ENCODE measurements around the gene PIK3R2.

The PIK3R2 gene

GRCh38 chr19:18173054-18173571 lies 20.1 kb downstream of the PIK3R2 start:
- no peak for DNase-seq (ENCODE audit: low read depth, low spot score)

DNA sequence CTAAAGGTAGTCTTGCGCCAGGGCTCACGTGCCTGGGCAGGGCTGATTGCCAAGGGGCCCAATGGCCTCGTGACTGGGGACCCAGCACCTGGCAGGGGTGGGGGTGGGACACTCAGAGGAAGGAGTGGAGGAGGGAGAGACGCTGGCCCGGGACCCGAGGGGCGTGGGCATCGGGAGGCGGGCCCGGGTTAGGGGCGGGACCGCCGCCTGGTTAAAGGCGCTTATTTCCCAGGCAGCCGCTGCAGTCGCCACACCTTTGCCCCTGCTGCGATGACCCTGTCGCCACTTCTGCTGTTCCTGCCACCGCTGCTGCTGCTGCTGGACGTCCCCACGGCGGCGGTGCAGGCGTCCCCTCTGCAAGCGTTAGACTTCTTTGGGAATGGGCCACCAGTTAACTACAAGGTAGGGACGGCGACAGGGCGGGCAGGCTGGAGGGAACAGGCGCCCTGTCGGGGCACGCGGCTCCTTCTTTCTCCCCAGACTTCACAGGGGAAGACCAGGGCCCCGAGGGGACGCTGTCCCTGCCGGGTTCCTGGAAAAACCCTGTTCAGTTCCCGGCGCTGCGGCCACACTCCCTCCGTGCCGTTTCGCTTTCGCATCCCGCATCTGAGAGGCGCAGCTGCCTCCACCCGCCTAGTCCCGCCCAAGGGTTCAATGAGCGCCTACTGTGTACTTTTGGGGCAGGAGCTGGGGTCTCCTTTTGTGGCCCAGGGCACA lies 20.8 kb downstream of the PIK3R2 start, which contains the start of gene IFI30:
Gene IFI30, plus strand, starts transcription at position 242 of the 717 bp plus-strand sequence. Its CDS starts 29 bp downstream, at position 271.
- DNase-seq (ENCODE audit: low read depth, low spot score), result no peak

DNA sequence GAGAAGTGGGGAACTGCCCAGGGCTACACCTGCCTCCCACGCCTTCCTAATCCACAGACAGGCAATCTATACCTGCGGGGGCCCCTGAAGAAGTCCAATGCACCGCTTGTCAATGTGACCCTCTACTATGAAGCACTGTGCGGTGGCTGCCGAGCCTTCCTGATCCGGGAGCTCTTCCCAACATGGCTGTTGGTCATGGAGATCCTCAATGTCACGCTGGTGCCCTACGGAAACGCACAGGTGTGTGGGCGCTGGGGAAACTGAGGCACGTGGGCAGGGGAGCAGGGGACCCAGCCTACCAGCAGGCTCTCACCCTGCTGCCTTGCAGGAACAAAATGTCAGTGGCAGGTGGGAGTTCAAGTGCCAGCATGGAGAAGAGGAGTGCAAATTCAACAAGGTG lies 22.0 kb downstream of the PIK3R2 start:
- no peak for DNase-seq (ENCODE audit: low read depth, low spot score)

GRCh38 chr19:18176367-18177310 lies 23.7 kb downstream of the PIK3R2 start:
- DNase-seq (ENCODE audit: low read depth, low spot score), result no peak

DNA sequence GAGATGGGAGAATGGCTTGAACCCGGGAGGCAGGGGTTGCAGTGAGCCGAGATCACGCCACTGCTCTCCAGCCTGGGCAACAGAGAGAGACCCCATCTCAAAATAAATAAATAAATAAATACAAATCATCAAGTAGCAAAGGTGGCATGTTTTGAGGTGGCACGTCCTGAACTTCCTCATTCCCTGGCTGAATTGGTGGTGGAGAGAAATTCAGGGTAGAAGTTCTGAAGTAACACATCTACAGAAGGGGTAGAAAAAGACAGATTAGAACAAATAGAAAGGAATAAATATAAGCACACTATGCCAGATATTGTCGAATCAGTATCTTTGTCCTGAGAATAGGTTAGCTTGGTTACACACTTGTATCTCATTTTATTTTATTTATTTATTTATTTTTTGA lies 27.0 kb downstream of the PIK3R2 start:
- no peak for DNase-seq (ENCODE audit: low read depth, low spot score)

DNA sequence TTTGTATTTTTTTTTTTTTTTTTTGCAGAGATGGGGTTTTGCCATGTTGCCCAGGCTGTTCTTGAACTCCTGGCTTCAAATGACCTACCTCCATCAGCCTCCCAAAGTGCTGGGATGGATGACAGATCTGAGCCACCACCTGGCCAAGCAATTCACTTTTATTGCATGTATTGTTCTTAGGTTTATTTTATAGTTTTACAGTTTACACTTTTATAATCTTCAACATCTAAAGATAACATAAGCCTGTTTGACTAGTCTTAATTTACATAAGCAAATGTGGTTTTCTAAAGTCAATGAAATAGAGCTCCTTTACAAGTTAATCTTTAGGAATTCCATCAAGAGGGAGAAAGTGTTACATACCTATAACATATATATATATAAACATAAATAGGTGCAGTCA lies 30.6 kb downstream of the PIK3R2 start:
- no peak for DNase-seq (ENCODE audit: low read depth, low spot score)

- DNase-seq (ENCODE audit: low read depth, low spot score), result no peak
Observed at GRCh38 chr19:18185538-18185937, 32.6 kb downstream of the PIK3R2 start.

DNA sequence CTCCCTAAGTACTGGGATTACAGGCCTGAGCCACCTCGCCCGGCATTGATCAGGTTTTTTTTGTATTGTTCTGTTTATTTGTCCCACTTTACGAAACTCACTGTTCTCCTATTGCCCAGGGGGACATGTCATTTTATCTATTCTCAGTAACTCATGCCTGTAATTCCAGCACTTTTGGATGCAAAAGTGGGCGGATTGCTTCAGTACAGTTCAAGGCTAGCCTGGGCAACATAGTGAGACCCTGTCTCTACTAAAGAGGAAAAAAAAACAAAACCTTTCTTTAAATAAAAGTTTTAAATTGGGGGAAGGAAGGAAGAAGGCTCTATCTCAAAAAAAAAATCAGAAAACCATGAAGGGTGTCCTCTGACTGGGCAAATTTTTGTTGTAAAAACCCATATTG lies 37.3 kb downstream of the PIK3R2 start:
- no peak for DNase-seq (ENCODE audit: low read depth, low spot score)

DNA sequence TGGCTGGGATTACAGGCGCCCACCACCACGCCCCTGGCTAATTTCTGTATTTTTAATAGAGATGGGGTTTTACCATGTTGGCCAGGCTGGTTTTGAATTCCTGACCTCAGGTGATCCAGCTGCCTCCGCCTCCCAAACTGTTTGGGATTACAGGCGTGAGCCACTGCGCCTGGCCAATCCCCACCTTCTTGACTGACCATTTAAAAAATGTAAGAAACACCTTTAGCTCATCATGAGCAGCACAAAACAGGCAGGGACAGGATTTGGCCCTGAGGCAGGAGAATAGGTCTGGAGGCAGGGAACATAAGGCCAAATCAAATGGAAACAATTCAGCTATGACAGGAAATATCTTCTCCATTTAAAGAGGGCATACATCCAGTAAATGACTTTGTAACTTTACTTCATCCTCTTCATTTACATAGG lies 38.7 kb downstream of the PIK3R2 start:
- DNase-seq (ENCODE audit: low read depth, low spot score), result no peak

- peak; percentile 99 for DNase-seq (ENCODE audit: low read depth, low spot score)
Observed at GRCh38 chr19:18192673-18193387, 39.9 kb downstream of the PIK3R2 start, which contains the start of gene MPV17L2. Gene MPV17L2 (plus strand): TSS chr19:18193218. CDS start chr19:18193282, 64 bp downstream.

DNA sequence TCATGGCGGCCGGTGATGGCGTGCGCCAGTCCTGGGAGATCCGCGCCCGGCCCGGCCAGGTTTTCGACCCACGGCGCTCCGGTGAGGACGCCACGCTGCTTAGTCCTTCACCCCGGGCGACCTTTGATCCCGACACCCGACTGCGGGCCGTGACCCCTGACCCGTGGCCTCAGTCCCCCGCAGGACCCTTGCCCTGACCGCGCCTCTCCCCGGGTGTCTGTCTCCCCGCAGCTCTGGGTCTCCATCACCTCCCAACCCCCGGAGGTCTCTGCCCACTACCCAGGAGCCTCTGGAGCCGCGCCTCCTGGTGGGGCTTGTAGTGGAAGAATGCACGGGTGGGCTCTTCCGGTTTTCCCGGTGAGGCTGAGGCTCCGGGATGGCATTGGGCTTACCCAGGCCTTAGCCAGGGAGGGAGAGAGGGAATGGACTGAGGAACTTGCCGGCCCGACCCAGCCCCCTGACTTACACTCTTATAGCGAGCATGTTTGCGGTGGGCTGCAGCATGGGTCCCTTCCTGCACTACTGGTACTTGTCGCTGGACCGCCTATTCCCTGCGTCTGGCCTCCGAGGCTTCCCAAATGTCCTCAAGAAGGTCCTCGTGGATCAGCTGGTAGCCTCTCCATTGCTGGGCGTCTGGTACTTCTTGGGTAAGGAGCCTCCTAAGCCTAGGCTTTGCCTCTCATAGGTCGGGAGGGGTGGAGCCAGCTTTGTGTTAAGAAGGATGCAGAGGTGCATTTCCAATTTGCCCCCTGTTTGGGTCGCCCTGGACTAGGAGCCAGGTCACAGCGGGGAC lies 40.6 kb downstream of the PIK3R2 start:
- no peak for DNase-seq (ENCODE audit: low read depth, low spot score)

DNA sequence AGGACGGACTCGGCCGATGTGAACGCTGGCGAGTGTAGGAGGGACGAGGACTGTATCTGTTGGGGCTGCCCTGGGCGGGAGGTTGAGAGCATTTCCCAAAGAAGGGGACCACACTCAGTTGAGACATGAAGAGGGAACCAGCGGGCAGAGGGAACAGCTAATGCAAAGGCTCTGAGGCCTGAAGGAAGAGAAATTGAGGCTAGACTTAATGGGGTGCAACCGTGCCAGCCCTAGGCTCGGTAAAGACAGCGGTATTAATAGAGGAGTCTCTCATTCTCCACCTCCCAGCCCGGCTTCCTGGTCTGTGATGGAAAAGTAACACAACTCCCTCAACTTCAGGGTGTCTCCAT lies 41.2 kb downstream of the PIK3R2 start:
- DNase-seq (ENCODE audit: low read depth, low spot score), result no peak

DNA sequence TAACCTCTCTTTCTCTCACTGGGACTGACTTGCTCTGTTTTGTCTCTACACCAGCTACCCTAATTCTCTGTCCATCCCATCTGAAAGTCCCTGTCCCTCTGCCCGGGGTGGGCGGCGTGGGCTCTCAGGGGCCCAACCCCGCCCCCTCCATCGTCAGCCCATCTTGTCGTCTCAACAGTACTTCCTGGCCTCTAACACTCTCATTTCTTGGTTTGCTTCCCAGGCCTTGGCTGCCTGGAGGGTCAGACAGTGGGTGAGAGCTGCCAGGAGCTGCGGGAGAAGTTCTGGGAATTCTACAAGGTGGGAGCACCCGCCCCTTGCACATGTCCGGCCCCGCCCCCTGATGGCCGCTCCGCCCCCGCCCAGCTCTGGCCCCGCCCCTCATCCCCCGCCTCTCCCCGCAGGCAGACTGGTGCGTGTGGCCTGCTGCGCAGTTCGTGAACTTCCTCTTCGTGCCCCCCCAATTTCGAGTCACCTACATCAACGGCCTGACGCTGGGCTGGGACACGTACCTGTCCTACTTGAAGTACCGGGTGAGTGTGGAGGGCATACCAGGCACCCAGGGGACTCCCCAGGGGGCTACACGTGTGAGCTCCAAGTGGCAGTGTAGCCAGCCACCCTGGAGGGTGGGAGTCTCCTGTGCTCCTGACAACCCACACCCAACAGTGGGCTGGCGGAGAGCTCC lies 41.7 kb downstream of the PIK3R2 start:
- no peak for DNase-seq (ENCODE audit: low read depth, low spot score)

DNA sequence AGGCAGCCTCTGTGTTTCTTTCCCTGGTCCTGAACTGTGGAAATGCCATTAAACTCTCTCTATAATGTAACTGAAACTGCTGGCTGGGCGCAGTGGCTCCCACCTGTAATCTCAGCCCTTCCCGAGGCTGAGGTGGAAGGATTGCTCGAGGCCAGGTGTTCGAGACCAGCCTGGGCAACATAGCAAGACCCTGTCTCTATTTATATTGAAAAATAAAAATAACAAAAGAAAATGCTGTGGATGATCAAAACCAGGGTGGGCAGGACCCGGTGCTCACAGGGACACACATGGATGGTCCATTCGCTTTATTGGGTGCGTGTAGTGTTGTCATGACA lies 43.5 kb downstream of the PIK3R2 start:
- DNase-seq (ENCODE audit: low read depth, low spot score), result no peak

DNA sequence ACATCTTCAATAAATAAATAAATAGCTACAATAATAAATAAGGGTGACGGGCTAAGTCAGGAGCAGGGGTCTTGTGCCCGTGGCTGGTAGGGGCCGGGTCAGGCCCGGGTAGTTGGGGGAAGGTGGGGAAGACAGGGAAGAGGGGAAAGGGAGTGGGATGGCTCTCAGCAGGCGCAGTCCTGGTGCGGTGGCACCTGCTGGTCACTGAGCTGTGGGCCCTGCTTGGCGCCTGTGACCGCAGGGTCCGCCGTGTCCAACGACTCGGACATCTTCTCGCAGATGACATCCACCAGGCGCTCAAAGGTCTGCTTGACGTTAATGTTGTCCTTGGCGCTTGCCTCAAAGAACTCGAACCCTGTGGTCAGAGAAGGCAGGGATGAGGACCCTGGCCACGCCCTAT lies 44.3 kb downstream of the PIK3R2 start:
- no peak for DNase-seq (ENCODE audit: low read depth, low spot score)

DNA sequence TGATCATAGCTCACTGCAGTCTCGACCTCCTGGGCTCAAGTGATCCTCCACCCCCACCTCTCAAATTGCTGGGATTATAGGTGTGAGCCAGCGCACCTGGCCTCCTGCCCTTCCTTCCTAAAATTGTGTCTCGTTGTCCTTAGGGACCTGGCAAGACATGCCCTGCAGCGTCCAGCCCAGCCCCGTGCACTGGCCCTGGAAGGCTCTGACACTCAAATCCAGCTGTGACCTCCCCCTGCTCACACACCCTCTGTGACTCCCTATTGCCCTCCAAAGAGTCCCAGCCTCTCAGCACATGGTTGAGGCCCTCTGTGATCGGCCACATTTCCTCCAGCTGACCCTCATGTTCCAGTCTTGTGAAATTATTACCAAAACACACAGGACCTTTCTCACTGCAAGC lies 45.0 kb downstream of the PIK3R2 start:
- DNase-seq (ENCODE audit: low read depth, low spot score), result no peak

- DNase-seq (ENCODE audit: low read depth, low spot score), result no peak
Observed at GRCh38 chr19:18198374-18198773, 45.4 kb downstream of the PIK3R2 start.

- no peak for DNase-seq (ENCODE audit: low read depth, low spot score)
Observed at GRCh38 chr19:18202397-18202777, 49.4 kb downstream of the PIK3R2 start.

DNA sequence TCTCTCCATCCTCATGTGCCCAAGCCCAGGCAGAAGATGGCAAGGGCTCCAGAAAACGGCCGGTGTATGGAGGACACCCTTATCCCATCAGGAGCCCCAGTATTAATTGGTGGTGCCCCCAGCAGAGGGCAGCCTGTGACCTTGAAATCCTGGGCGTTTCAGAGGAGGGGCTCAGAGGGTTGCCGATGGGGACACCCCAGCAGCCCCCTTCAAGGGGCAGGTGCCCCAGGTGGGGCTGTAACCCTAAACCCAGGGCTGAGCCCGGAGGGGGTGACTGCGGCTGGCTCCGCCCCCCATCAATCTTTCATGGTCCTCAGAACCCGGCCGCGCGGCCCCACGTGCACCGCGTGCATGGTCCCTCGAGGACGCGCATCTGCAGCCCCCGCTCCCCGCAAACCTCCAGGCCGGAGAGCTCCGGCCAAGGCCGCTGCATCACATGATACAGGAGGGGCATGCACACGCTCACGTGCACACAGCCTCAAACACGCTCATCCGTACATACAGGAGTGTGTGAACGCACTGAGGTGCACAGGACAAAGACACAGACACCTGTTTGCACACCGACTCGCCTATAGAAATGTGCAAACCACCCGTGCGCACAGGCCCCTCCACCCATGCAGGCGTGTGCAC lies 49.9 kb downstream of the PIK3R2 start:
- DNase-seq (ENCODE audit: low read depth, low spot score), result no peak

DNA sequence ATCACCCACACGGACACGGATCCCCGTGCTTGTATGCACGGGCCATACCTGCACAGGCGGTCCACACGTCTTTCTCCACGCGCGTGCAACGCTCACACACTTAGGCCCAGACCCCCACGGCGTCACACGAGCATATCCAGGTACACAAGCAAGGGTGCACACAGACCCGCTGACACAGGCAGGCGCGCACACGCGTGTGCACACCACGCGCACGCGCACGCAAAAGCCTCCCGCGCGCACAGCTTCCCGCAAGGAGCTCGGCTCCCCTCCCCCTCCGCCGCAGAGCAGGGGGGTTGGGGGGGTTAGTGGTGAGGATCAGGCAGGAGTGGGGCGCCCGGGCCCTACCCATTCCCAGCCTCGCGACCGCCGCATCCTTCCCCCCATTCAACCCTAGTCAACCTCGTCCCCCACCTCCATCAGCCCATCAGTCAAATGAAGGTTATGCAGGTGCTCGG lies 50.5 kb downstream of the PIK3R2 start:
- no peak for DNase-seq (ENCODE audit: low read depth, low spot score)

Data from smooth muscle cell of the brain vasculature (primary cell).